Panc1 (cell line): ENCODE data around the gene CUEDC2.
A peak's percentile ranks its signal among the peaks of the same experiment; 100 is the strongest.

Experiments
- POLR2AphosphoS5 ChIP-seq: IDR thresholded peaks from 2 replicates; pipeline ENCODE4 v1.6.1; 2012; ENCODE audit warnings: mild to moderate bottlenecking, low read depth, low read length, moderate library complexity
- TF ChIP-seq, protein P1 (sequence below): fragments of 450-650 bp; IDR thresholded peaks from 2 replicates; pipeline ENCODE4 v1.5.1; 2017; ENCODE audit warnings: mild to moderate bottlenecking
- TF ChIP-seq, protein P2 (sequence below), 2 experiments: IDR thresholded peaks; 2 replicates each; pipeline ENCODE4 v1.6.1; 2011 to 2012; ENCODE audit warnings: low read depth in 2 of 2, control low read depth in 1 of 2, low read length in 1 of 2, mild to moderate bottlenecking in 1 of 2, moderate library complexity in 1 of 2; ENCODE audit not compliant: insufficient read depth in 1 of 2

DNA sequence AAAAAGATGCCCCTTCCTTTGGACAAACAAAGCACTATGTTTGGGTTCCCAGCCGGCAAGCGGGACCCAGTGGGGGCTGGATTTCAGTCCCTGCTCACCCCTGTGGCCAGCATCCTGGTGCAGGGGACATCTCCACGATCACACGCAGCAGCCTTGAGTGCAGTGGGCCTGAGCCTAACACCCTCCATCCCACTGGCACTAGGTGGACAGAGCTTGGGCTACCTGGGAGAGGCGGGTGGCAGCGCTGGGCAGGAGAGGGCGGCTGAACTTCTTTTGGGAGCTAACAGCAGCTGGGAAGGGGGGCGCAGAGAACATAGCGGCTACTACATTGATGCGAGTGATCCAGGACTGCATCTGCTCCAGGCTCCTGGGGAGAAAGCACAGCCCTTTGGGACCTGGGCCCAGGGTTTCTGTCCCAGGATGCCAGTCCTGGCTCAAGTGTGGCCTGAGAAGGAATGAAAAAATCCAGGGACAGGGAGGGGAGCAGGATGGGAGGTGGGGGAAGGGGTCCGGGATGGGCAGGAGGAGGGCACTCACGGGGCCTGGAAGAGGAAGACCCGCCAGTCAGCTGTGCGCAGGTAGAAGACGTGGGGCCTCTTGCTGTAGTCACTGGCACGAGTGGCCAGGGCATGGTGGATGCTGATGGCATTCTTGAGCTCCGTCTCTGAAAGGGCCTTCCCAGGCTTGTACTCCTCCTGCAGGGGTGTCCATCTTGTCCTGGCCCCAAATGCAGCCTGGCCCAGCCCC, 27.8 kb downstream of the CUEDC2 start:
- TF ChIP-seq, protein P1, sequence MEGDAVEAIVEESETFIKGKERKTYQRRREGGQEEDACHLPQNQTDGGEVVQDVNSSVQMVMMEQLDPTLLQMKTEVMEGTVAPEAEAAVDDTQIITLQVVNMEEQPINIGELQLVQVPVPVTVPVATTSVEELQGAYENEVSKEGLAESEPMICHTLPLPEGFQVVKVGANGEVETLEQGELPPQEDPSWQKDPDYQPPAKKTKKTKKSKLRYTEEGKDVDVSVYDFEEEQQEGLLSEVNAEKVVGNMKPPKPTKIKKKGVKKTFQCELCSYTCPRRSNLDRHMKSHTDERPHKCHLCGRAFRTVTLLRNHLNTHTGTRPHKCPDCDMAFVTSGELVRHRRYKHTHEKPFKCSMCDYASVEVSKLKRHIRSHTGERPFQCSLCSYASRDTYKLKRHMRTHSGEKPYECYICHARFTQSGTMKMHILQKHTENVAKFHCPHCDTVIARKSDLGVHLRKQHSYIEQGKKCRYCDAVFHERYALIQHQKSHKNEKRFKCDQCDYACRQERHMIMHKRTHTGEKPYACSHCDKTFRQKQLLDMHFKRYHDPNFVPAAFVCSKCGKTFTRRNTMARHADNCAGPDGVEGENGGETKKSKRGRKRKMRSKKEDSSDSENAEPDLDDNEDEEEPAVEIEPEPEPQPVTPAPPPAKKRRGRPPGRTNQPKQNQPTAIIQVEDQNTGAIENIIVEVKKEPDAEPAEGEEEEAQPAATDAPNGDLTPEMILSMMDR: no peak
- peak; percentile 31; the same call in 1 of the 2 replicates for TF ChIP-seq POLR2AphosphoS5
- TF ChIP-seq, protein P2, sequence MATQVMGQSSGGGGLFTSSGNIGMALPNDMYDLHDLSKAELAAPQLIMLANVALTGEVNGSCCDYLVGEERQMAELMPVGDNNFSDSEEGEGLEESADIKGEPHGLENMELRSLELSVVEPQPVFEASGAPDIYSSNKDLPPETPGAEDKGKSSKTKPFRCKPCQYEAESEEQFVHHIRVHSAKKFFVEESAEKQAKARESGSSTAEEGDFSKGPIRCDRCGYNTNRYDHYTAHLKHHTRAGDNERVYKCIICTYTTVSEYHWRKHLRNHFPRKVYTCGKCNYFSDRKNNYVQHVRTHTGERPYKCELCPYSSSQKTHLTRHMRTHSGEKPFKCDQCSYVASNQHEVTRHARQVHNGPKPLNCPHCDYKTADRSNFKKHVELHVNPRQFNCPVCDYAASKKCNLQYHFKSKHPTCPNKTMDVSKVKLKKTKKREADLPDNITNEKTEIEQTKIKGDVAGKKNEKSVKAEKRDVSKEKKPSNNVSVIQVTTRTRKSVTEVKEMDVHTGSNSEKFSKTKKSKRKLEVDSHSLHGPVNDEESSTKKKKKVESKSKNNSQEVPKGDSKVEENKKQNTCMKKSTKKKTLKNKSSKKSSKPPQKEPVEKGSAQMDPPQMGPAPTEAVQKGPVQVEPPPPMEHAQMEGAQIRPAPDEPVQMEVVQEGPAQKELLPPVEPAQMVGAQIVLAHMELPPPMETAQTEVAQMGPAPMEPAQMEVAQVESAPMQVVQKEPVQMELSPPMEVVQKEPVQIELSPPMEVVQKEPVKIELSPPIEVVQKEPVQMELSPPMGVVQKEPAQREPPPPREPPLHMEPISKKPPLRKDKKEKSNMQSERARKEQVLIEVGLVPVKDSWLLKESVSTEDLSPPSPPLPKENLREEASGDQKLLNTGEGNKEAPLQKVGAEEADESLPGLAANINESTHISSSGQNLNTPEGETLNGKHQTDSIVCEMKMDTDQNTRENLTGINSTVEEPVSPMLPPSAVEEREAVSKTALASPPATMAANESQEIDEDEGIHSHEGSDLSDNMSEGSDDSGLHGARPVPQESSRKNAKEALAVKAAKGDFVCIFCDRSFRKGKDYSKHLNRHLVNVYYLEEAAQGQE (IDR thresholded peaks at IDR 0.05; ENCODE audit: insufficient read depth in 1 of 2, low read depth in 2 of 2, low read length in 1 of 2): no peak
